Loucy (cell line): ENCODE data around the gene FAM120B.

Experiments
- H2AFZ ChIP-seq: fragments of 200-600 bp; sonication (generic); 2 replicates; pipeline ENCODE4 v1.6.0; 2016; ENCODE audit warnings: antibody characterized with exemption, mild to moderate bottlenecking, low read length, moderate library complexity
- H3F3A ChIP-seq: fragments of 200-600 bp; 2 replicates; pipeline ENCODE4 v1.6.0; 2016; ENCODE audit warnings: antibody characterized with exemption, low read depth, mild to moderate bottlenecking
- H3K27me3 ChIP-seq: fragments of 200-600 bp; sonication (generic); 2 replicates; pipeline ENCODE4 v1.6.1; 2014; ENCODE audit warnings: low read length, mild to moderate bottlenecking; ENCODE audit not compliant: insufficient read depth, poor library complexity, severe bottlenecking
- H3K36me3 ChIP-seq: fragments of 200-600 bp; sonication (generic); 2 replicates; pipeline ENCODE4 v1.6.1; 2016; ENCODE audit warnings: low read length; ENCODE audit not compliant: insufficient read depth
- H3K4me1 ChIP-seq: fragments of 200-600 bp; sonication (generic); 2 replicates; pipeline ENCODE4 v1.5.1; 2014; ENCODE audit warnings: low read length, mild to moderate bottlenecking; ENCODE audit not compliant: insufficient read depth, poor library complexity, severe bottlenecking
- H3K4me2 ChIP-seq: fragments of 200-600 bp; sonication (generic); 2 replicates; pipeline ENCODE4 v1.6.0; 2014; ENCODE audit warnings: antibody characterized with exemption, low read length, low read depth, mild to moderate bottlenecking; ENCODE audit not compliant: poor library complexity, severe bottlenecking
- H3K4me3 ChIP-seq: fragments of 200-600 bp; sonication (generic); 2 replicates; pipeline ENCODE4 v1.5.1; 2014; ENCODE audit warnings: low read length, mild to moderate bottlenecking, mixed read lengths; ENCODE audit not compliant: poor library complexity, severe bottlenecking
- H3K79me2 ChIP-seq: fragments of 200-600 bp; sonication (generic); 2 replicates; pipeline ENCODE4 v1.6.1; 2014; ENCODE audit warnings: low read length; ENCODE audit not compliant: insufficient read depth
- H3K9ac ChIP-seq: fragments of 200-600 bp; sonication (generic); 2 replicates; pipeline ENCODE4 v1.6.0; 2014; ENCODE audit warnings: mild to moderate bottlenecking, low read depth, low read length, moderate library complexity; ENCODE audit not compliant: poor library complexity, severe bottlenecking
- H3K9me2 ChIP-seq: fragments of 200-600 bp; sonication (generic); replicated peaks from 2 replicates; pipeline ENCODE4 v1.6.1; 2016; ENCODE audit warnings: low read depth, low read length, mixed read lengths
- H3K9me3 ChIP-seq: fragments of 200-600 bp; sonication (generic); 2 replicates; pipeline ENCODE4 v1.6.1; 2014; ENCODE audit warnings: mild to moderate bottlenecking, antibody characterized with exemption, low read length, low read depth; ENCODE audit not compliant: insufficient read depth
- H4K20me1 ChIP-seq: fragments of 200-600 bp; sonication (generic); 2 replicates; pipeline ENCODE4 v1.6.0; 2014; ENCODE audit warnings: antibody characterized with exemption, low read length, mild to moderate bottlenecking; ENCODE audit not compliant: insufficient read depth, poor library complexity, severe bottlenecking
- EZH2phosphoT487 ChIP-seq: fragments of 200-600 bp; IDR thresholded peaks from 2 replicates; pipeline ENCODE4 v1.6.1; 2018; ENCODE audit warnings: antibody characterized with exemption, mild to moderate bottlenecking, moderate library complexity, borderline replicate concordance
- TF ChIP-seq, protein P1 (sequence below): fragments of 200-600 bp; sonication (generic); conservative IDR thresholded peaks from 2 replicates; pipeline ENCODE4 v1.5.1; 2014; ENCODE audit warnings: mild to moderate bottlenecking, antibody characterized with exemption, low read length

Gene FAM120B

DNA sequence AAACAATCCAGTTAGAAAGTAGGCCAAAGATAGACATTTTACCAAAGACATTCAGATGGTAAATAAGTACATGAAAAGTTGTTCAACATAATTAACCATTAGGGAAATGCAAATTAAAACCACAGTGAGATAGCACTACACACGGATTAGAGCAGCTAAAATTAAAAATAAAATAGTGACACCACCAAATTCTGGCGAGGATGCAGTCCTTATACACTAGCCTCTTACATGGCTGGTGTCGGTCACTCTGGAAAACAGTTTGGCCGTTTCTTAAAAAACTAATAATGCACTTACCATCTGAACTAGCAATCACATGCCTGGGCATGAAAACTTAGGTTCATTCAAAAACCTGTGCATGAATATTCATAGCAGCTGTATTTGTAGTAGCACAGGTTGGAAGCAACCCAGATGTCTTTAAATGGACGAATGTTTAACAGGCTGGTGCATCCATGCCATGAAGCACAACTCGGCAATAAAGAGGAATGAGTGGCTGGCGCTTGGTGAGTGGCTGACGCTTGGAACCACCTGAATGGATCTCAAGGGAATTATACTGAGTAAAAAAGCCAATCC lies 77.0 kb downstream of the FAM120B start:
- Histone ChIP-seq H2AFZ (no peak overlapping the region), H3K79me2 (no peaks in the 10 kb centered on the region), H3K9ac (no peak overlapping the region), H3K36me3 (no peaks in the 10 kb centered on the region), H3K9me3 (no peaks in the 10 kb centered on the region), H3K4me3 (no peak overlapping the region), H3K27me3 (no peaks in the 10 kb centered on the region), H3K4me2 (no peak overlapping the region), H3F3A (no peaks in the 10 kb centered on the region), H3K4me1 (peaks cover 8% of the 10 kb centered on the region), H3K9me2 (no peaks in the 10 kb centered on the region), H4K20me1 (no peaks in the 10 kb centered on the region)
- TF ChIP-seq, protein P1, sequence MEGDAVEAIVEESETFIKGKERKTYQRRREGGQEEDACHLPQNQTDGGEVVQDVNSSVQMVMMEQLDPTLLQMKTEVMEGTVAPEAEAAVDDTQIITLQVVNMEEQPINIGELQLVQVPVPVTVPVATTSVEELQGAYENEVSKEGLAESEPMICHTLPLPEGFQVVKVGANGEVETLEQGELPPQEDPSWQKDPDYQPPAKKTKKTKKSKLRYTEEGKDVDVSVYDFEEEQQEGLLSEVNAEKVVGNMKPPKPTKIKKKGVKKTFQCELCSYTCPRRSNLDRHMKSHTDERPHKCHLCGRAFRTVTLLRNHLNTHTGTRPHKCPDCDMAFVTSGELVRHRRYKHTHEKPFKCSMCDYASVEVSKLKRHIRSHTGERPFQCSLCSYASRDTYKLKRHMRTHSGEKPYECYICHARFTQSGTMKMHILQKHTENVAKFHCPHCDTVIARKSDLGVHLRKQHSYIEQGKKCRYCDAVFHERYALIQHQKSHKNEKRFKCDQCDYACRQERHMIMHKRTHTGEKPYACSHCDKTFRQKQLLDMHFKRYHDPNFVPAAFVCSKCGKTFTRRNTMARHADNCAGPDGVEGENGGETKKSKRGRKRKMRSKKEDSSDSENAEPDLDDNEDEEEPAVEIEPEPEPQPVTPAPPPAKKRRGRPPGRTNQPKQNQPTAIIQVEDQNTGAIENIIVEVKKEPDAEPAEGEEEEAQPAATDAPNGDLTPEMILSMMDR: no peak
- no peak for TF ChIP-seq EZH2phosphoT487

GRCh38 chr6:170385506-170385905 lies 78.9 kb downstream of the FAM120B start:
- Histone ChIP-seq H3K9me3 (no peaks in the 10 kb centered on the region), H2AFZ (no peak overlapping the region), H3K9ac (no peak overlapping the region), H3K9me2 (no peaks in the 10 kb centered on the region), H3K36me3 (peaks cover 4% of the 10 kb centered on the region; the same call in 1 of the 2 replicates), H3F3A (no peaks in the 10 kb centered on the region), H3K79me2 (no peaks in the 10 kb centered on the region), H3K4me3 (no peak overlapping the region), H4K20me1 (no peaks in the 10 kb centered on the region), H3K27me3 (no peaks in the 10 kb centered on the region), H3K4me2 (no peak overlapping the region), H3K4me1 (no peaks in the 10 kb centered on the region)
- no peak for TF ChIP-seq EZH2phosphoT487
- TF ChIP-seq, protein P1: no peak

DNA sequence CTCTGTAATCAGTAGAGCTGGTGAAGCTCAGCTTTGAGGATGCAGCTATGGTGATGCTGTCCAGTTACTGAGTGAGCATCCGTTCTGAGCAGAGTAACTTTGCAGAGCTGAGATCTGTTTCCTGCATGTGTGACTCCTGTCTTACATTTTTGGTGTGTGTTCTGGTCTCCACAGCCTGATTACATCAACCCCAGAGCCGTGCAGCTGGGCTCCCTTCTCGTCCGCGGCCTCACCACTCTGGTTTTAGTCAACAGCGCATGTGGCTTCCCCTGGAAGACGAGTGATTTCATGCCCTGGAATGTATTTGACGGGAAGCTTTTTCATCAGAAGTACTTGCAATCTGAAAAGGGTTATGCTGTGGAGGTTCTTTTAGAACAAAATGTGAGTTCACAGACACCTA lies 81.6 kb downstream of the FAM120B start:
- no peaks in the 10 kb centered on the region for H3K27me3 ChIP-seq
- no peak overlapping the region for H3K4me3 ChIP-seq
- no peaks in the 10 kb centered on the region for H3K4me1 ChIP-seq
- H3K79me2 ChIP-seq: no peaks in the 10 kb centered on the region
- H3K9me3 ChIP-seq: no peaks in the 10 kb centered on the region
- no peaks in the 10 kb centered on the region for H3F3A ChIP-seq
- H3K36me3 ChIP-seq: peaks cover 9% of the 10 kb centered on the region; the same call in 1 of the 2 replicates
- no peak for TF ChIP-seq EZH2phosphoT487
- TF ChIP-seq, protein P1: no peak
- no peaks in the 10 kb centered on the region for H3K9me2 ChIP-seq
- no peaks in the 10 kb centered on the region for H4K20me1 ChIP-seq
- no peak overlapping the region for H3K9ac ChIP-seq
- H2AFZ ChIP-seq: no peak overlapping the region
- H3K4me2 ChIP-seq: no peak overlapping the region
